Hematopoietic multipotent progenitor cell treated with erythropoietin and hydrocortisone succinate and interleukin-3 and kit ligand, for 4 days (in vitro differentiated cells): ENCODE results near the gene SMIM32.

Experiments
- DNase-seq: peaks from one replicate; pipeline ENCODE4 v3.0.0-alpha.2; 2015

SMIM32 gene

DNA sequence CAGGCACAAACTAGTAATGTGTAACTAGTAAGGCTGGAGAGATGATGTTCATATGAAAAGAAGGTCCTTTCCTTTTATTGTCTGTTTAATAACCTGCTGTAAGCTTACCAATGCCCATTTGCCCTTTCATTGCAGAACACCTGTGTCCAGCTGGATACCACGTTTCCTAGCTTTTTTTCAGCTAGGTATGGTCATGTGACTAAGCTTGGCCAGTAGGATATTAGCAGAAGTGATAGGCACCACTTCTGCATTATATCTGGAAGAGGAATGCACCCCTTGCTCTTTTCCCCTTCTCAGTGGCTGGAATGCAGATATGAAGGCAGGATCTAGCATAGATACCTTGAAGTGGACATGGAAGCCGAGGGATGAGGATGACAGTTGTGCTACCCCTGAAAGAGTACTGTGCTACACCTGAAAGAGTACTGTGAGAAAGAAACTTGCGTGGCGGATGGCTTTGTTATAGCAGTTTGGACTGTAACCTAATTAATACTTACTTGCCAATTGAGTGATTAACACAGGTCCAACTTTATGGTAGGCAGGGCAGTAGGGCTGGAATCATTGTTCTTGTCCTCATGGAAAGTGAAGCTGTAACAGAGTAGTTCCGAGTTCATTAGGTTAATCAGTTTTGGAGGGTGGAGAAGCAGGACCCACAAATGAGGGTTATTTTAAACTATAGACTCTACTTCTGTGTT, 6.8 kb downstream of the SMIM32 start:
- DNase-seq: no peak

DNA sequence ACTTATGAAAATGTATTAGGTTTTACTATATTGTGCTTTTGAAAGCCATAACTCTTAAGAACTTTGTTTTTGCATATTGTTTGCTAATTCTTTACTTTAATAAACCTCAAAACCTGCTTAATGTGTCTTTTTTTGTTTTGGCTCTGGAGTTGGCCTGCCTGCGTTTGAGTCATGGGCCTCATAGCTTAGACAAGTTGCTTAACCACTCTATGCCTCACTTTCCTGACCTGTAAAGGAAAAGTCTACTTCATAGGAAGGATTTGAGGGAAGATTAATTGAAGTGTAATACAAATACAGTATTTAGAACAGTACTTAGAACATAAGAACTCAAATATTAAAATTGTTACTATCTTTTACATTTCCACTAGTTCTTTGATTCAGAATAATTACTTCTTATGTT, 10.3 kb downstream of the SMIM32 start:
- no peak for DNase-seq

DNA sequence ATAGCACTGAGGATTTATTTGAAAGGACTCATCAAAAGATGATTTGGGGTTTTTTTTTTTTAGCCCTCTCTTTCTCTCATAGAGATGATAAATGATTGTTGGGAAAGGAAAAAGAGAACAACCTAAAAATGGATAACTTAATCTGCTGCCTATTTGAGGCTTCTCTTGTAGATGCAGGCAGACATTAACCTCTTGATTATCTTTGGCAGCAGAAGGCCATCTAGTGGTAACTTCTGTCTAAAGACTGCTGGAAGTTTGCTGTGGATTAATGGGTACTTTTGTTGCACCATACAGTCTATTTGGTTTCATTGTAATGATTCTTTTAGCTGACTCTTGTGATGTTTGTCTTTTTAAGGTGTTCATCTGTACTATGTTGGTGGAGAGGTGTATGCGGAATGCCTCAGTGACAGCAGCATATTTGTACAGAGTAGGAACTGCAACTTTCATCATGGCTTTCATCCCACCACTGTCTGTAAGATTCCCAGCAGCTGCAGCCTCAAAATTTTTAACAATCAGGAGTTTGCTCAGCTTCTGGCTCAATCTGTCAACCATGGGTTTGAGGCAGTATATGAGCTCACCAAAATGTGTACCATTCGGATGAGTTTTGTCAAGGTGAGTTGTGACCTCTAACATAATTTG, 18.8 kb downstream of the SMIM32 start:
- peak; percentile 90 for DNase-seq

DNA sequence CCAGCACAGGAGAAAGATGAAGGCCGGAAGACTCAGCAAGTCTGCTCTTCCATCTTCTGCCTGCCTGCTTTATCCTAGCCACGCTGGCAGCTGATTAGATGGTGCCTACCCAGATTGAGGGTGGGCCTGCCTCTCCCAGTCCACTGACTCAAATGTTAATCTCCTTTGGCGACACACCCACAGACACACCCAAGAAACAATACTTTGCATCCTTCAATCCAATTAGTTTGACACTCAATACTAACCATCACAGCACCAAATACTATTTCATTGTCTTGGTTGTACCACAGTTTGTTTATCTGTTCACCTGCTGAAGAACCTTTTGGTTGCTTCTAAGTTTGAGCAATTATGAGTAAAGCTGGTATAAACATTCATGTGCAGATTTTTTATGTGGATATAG, 23.7 kb downstream of the SMIM32 start:
- no peak for DNase-seq

DNA sequence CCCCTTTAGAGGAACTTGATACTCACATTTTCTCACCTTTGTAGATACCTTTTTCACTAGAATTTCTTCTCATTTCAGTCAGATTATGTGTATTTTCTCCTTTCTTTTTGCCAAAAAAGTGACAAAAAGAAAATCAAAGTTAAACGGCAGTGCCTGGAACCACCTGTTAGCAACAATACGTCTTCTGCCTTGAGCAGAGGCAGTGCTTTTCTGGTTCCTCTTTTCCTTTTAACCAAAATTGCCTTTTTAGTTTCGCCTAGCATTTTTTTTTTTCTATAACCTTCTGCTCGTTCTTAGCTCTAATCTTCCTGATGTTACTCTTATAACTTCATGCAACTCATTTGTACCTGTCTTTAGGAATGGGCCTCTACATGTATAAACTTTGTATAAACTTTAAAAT, 26.1 kb downstream of the SMIM32 start:
- DNase-seq: peak; percentile 24

DNA sequence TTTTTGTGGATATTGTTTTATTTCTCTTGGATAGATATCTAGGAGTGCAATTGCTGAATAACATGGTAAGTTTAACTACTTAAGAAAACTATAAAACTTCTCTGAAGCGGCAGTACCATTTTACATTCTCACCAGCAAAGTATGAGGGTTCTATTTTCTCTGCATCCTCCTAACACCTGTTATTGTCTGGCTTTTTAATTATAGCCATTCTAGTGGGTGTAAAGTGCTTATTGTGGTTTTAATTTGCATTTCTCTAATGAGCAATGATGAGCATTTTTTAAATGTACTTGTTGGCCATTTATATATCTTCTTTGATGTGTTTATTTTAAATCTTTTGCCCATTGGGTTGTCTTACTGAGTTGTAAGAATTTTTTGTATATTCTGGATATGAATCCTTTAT, 28.7 kb downstream of the SMIM32 start:
- no peak for DNase-seq

DNA sequence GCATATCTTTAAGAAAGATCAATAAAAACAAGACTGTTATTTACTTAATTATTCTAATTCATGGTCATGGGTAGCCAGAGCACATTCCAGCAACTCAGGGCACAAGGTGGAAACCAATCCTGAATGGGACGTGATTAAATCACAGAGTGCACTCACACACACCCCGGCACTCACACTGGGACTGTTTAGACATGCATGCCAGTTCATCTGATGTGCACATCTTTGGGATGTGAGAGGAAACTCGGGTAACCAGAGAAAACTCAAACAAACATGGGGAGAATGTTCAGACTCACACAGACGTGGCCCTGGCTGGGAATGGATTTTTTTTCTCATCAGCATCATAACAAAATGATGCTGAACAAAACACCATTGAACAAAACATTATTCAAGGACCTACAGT, 31.0 kb downstream of the SMIM32 start:
- no peak for DNase-seq

DNA sequence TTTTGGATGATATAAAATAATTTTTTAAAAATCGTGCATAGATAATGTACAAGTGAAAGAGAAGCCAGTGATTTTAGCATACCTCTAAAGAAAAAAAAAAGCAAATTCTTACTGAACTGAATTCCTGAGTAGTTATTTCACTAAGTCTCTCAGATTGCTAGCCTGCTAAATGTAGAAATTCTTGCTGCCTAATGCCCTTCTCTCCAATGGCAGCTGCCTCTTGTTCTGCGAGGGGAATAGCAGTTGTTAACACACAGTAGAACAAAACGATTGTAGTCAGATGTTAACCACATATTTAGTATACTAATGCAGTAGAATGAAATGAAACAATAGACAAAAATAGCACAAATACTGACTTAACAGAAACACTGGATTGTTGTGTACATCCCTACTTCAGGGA, 33.5 kb downstream of the SMIM32 start:
- no peak for DNase-seq

DNA sequence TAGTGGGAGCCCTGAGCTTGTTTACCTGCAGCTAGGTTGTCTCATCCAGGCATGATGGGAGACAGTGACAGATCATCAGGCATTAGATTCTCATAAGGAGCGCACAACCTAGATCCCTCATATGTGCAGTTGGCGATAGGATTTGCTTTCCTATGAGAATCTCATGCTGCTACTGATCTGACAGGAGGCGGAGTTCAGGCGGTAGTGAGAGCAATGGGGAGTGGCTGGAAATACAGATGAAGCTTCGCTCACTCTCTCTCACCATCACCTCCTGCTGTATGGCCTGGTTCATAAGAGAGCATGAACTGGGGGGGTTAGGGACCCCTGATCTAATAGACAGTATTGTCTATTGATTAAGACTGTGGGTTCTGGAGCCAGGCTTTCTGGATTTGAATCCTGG, 35.4 kb downstream of the SMIM32 start:
- DNase-seq: no peak

DNA sequence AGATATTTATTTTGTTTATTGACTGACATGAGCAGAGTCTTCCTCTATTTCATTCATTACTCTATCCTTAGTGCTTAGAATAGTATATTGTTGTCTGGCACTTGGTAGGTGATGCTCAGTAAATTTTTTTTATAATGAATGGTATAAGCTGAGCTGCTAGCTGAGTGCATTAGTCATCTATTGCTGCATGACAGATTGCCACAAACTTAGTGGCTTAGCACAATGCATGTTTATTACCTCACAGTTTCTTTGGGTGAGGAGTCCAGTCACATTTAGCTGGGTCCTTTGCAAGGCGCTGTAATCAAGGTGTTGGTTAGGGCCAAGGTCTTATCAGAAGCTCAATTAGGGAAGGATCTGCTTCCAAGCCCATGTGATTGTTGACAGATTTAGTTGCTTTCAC, 37.2 kb downstream of the SMIM32 start:
- DNase-seq: peak; percentile 9

DNA sequence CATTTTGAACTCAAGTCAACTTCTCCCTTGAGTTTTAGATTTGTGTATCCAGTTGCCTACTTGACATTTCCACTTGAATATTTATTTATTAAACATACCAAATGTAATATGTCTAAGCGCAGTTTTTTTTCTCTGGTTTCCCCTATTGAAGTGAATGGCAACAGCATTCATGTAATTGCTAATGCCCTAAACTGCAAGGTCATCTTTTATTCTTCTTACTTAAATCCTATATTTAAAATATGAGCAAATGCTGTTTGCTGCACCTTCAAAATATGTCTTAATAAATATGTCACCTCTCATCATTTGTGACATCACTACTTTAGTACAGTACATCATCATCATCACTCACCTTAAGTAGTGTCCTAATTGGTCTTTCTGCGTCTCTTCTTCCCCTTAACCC, 37.9 kb downstream of the SMIM32 start:
- no peak for DNase-seq

DNA sequence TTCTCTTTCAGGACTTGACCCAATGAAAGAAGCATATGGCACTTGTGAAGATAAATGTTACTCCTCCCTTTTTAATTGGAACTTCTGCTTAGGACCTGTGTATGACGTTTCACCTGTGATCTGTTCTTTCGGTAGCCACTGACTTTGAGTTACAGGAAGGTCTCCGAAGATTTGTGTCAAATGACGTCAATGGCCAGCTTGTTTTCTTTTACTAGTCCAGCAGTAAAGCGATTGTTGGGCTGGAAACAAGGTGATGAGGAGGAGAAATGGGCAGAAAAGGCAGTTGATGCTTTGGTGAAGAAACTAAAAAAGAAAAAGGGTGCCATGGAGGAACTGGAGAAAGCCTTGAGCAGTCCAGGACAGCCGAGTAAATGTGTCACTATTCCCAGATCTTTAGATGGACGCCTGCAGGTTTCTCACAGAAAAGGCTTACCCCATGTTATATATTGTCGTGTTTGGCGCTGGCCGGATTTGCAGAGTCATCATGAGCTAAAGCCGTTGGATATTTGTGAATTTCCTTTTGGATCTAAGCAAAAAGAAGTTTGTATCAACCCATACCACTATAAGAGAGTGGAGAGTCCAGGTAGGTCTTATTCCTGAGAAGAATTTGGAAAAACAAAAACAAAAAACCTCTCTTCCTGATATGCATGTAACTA, 39.3 kb downstream of the SMIM32 start:
- DNase-seq: no peak

DNA sequence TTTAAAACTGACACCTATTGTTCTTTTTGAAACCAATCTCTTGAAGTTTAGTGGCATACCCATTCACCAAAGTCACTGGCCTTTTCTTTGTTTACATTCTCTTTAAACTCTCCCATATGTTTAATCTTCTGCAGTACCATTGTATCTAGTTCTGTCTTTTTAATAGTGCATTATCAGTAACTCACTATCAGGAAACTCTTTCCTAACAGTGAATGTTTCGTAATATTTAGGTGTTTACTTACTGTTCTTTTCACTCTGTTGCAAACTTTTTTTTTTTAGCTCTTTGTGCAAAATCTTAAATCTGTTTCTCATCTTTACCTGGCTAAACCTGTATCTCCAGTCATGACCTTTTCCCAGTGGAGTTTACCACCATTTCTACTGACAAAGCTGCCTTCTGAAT, 43.1 kb downstream of the SMIM32 start:
- peak; percentile 32 for DNase-seq

DNA sequence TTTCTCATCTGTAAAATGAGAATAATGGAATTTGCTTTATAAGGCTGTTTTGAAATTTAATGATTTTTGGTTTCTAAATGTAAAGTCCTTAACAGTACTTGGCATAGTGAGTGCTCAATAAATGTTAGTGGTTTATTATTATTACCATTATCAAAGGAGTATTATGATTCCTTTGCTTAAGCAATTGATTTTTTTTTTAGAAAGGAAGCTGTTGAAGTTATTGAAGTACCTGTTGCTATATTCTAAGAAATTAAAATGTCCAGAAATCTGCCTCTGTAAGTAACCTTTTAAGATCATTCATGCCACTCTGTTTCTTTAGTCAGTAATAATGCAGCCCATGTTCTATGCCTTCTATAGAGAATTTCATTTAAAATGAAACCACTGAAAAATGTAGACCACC, 45.3 kb downstream of the SMIM32 start:
- no peak for DNase-seq

DNA sequence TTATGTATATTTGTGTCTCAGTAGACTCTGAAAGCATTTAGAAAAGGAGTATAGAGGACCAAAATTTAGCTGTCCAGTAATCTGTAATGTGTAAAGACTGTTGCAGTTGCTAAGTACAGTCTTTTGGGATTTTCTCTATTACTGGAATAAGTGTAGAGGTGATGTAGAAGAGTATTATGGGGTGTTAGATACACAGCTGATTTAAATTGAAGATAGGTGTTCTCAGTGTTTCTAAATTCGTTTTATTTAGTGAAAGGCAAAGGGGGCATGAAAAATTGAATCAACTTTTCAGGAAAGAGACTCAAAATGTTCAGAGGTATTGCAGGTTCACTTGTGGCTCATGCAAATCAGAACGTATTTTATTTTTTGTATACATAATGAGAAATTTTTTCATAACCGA, 46.8 kb downstream of the SMIM32 start:
- DNase-seq: no peak

DNA sequence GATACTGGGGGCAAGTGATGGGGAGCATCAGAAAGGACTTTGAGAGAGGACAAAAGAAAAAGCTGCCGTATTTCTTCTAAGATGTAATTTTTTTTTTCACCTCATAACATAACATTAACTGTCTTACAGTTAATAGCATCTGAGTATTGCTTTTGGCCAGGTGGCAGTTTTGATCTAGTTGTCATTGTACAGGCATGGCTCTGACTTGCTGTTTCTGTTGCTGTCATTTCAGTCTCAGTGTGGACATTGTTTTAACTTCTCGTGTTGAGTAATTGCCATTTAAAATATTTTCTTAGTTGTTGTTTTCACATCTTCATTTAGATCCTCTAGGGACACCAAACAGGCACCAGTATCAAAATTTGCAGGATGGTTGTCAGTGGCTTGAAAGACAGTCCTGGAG, 47.9 kb downstream of the SMIM32 start:
- DNase-seq: no peak

DNA sequence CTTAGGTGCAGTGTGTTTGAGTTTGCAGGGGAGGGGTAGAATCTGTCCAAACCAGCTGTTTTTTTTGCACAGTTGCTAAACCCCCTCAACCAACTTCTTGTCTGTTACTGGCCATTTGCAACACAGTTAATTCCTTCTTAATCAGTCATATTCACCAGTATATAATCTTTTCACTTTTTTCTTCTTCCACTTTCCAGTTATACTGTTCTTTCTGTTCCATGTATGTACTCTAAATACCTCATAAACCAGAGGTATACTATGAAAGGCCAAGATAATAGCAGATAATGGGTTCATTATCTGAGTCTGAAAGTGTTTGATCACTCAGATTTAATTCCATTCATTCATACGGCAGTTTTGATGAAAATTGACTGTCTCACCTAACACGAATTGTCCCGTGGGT, 49.2 kb downstream of the SMIM32 start:
- DNase-seq: no peak

DNA sequence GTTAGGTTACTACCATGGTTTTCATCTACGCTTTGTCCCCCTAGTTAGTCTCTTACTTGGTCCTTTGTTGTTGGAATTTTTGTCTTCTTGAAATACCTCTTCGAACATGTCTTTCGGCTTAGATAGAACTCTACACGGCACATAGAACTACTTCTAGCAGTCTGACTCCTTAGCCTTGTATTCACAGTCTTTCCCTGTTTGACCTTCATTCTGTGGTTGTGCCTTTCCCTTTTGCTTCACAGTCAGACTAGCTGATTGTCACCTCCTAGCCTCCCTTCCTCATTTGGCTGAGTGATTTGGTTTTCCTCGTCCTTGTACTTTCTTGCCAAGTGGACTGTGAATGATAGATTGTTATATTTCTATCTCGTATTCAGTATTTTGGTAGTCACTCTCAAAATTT, 49.6 kb downstream of the SMIM32 start:
- peak; percentile 22 for DNase-seq

DNA sequence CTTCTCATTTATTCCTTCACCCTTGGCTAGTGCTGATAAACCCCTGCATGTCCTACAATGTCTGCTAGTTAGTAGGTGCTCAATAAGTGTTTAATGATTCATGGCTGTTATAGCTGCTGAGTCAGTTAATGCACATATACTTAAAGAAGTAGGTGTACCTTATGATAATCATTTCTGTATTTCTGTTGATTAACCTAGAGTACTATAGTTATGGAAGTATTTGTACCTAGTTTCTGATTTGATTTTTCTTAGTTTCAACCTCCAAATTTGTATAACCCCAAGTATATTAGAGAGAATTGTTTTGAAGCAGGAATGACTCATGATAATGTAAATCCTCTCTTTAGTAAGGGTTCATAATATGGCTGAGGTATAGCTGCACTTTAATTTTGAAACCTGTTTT, 51.4 kb downstream of the SMIM32 start:
- no peak for DNase-seq
